ENCODE measurements around the gene SEMA4G. TPM values are rescaled to one million over a fixed set of nuclear protein-coding genes. Genes with fewer than 3 reads are reported as not detected.

The SEMA4G gene
- total and polyA plus RNA-seq, 2 of the 13 experiments (the other 11 are each of a cell fraction or from before 2014, with no cell fraction given) = 46.2 to 207 TPM

- peak; percentile 71; the same call in 1 of the 2 replicates for TF ChIP-seq TRAFD1 (CRISPR knock-in tag; IDR thresholded peaks at IDR 0.05; ENCODE audit: borderline replicate concordance)
- TF ChIP-seq ZNF331 (CRISPR knock-in tag; IDR thresholded peaks at IDR 0.05) = peak; percentile 9; the same call in 1 of the 2 replicates
- peak; percentile 70; the same call in 1 of the 2 replicates for TF ChIP-seq ZNF280B (CRISPR knock-in tag; IDR thresholded peaks at IDR 0.05; ENCODE audit: borderline replicate concordance)
- TF ChIP-seq ZNF253 (CRISPR knock-in tag; IDR thresholded peaks at IDR 0.05; ENCODE audit: borderline replicate concordance) = no peak
- peak; percentile 9 for TF ChIP-seq BCL3 (CRISPR knock-in tag; IDR thresholded peaks at IDR 0.05)
- TF ChIP-seq PATZ1 (CRISPR knock-in tag; IDR thresholded peaks at IDR 0.05) = peak; percentile 57
- TF ChIP-seq HOXA7 (CRISPR knock-in tag; IDR thresholded peaks at IDR 0.05) = no peak
- no peak for TF ChIP-seq SMAD9 (CRISPR knock-in tag; IDR thresholded peaks at IDR 0.05)
- TF ChIP-seq AHR (CRISPR knock-in tag; IDR thresholded peaks at IDR 0.05) = 0 out of 2 replicates have a peak, but pooled peaks have one; percentile 45
- no peak for TF ChIP-seq RBM39 (IDR thresholded peaks at IDR 0.05; ENCODE audit: low read depth, low read length, poor library complexity, severe bottlenecking)
- peak; percentile 10; the same call in 1 of the 2 replicates for TF ChIP-seq KMT2A (CRISPR knock-in tag; IDR thresholded peaks at IDR 0.05)
- peak; percentile 52 for TF ChIP-seq ZNF18 (CRISPR knock-in tag; IDR thresholded peaks at IDR 0.05; ENCODE audit: insufficient replicate concordance)
- TF ChIP-seq ZNF446 (CRISPR knock-in tag; IDR thresholded peaks at IDR 0.05) = no peak
- peak; percentile 70 for TF ChIP-seq ZNF687 (CRISPR knock-in tag; IDR thresholded peaks at IDR 0.05)
Measured at GRCh38 chr10:100997360-100998182, 28.3 kb downstream of the SEMA4G start (continued).
